RWPE2 (cell line): ENCODE results near the gene S1PR4.
"Not testable (repeated sequence)": the region's sequence is repeated elsewhere in the genome, so short reads cannot be mapped to it uniquely, and the experiment has no call there.

Experiments
- ATAC-seq: fragments of 200-7000 bp; cut with Tn5 transposase; 3 replicates; pipeline ENCODE4 v1.9.1; 2021; ENCODE audit warnings: low read depth
- DNase-seq: peaks from one replicate; pipeline ENCODE4 v3.0.0-alpha.2; 2020; ENCODE audit warnings: low spot score
- H3K27ac ChIP-seq: fragments of 450-650 bp; 2 replicates; pipeline ENCODE4 v1.5.1; 2017; ENCODE audit warnings: mild to moderate bottlenecking; ENCODE audit not compliant: poor library complexity, severe bottlenecking
- H3K27me3 ChIP-seq: fragments of 250-450 bp; sonication (Bioruptor Pico); 2 replicates; pipeline ENCODE4 v1.5.1; 2021; ENCODE audit warnings: mild to moderate bottlenecking, moderate library complexity; ENCODE audit not compliant: insufficient read depth, poor library complexity, severe bottlenecking
- H3K36me3 ChIP-seq: fragments of 250-450 bp; sonication (Bioruptor Pico); 2 replicates; pipeline ENCODE4 v1.5.1; 2020; ENCODE audit warnings: low read depth, mild to moderate bottlenecking, moderate library complexity
- H3K4me1 ChIP-seq: fragments of 250-450 bp; sonication (Bioruptor Pico); 2 replicates; pipeline ENCODE4 v1.5.1; 2021; ENCODE audit warnings: mild to moderate bottlenecking, moderate library complexity; ENCODE audit not compliant: insufficient read depth, poor library complexity, severe bottlenecking
- H3K4me3 ChIP-seq: fragments of 250-450 bp; sonication (Bioruptor Pico); 2 replicates; pipeline ENCODE4 v1.5.1; 2021; ENCODE audit warnings: mild to moderate bottlenecking, moderate library complexity; ENCODE audit not compliant: severe bottlenecking
- H3K9me3 ChIP-seq: fragments of 250-450 bp; sonication (Bioruptor Pico); 2 replicates; pipeline ENCODE4 v1.5.1; 2021; ENCODE audit warnings: mild to moderate bottlenecking, moderate library complexity; ENCODE audit not compliant: severe bottlenecking
- TF ChIP-seq, protein P1 (sequence below): fragments of 450-650 bp; IDR thresholded peaks from one replicate; pipeline ENCODE4 v1.5.1; 2017; ENCODE audit warnings: mild to moderate bottlenecking, moderate library complexity; ENCODE audit not compliant: poor library complexity, severe bottlenecking

Gene S1PR4

GRCh38 chr19:3151563-3152418 is 26.8 kb upstream of the S1PR4 start:
- Histone ChIP-seq H3K27ac (peak overlapping the region; percentile 35), H3K9me3 (no peaks in the 10 kb centered on the region), H3K4me3 (no peak overlapping the region), H3K27me3 (no peaks in the 10 kb centered on the region), H3K4me1 (peaks cover 9% of the 10 kb centered on the region), H3K36me3 (peaks cover 59% of the 10 kb centered on the region)
- peak; percentile 20; the same call in 1 of the 3 replicates for ATAC-seq
- TF ChIP-seq, protein P1, sequence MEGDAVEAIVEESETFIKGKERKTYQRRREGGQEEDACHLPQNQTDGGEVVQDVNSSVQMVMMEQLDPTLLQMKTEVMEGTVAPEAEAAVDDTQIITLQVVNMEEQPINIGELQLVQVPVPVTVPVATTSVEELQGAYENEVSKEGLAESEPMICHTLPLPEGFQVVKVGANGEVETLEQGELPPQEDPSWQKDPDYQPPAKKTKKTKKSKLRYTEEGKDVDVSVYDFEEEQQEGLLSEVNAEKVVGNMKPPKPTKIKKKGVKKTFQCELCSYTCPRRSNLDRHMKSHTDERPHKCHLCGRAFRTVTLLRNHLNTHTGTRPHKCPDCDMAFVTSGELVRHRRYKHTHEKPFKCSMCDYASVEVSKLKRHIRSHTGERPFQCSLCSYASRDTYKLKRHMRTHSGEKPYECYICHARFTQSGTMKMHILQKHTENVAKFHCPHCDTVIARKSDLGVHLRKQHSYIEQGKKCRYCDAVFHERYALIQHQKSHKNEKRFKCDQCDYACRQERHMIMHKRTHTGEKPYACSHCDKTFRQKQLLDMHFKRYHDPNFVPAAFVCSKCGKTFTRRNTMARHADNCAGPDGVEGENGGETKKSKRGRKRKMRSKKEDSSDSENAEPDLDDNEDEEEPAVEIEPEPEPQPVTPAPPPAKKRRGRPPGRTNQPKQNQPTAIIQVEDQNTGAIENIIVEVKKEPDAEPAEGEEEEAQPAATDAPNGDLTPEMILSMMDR, result no peak
- DNase-seq, result no peak

DNA sequence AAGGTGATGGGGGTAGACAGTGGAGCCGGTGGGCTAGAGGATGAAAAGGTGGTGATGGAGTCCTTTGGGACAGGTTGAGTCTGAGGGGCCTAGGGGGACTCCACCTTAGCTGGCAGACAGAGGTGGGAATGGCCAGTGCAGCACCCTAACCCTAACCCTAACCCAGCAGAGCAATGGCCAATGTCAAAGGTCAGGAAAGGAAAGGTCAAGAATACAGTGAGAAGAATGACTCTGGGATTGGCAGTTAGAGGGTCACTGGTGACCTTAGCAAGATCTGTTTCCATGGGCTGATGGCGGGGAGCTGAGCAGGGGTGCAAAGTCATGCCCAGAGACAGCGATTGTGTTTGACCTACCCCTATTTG is 26.2 kb upstream of the S1PR4 start:
- H3K4me3 ChIP-seq, result no peak overlapping the region
- DNase-seq (no peak), ATAC-seq (no peak)
- peaks cover 9% of the 10 kb centered on the region for H3K4me1 ChIP-seq
- H3K36me3 ChIP-seq, result peaks cover 61% of the 10 kb centered on the region
- peak overlapping the region; percentile 35 for H3K27ac ChIP-seq
- TF ChIP-seq, protein P1, result no peak
- no peaks in the 10 kb centered on the region for H3K9me3 ChIP-seq
- H3K27me3 ChIP-seq, result no peaks in the 10 kb centered on the region

GRCh38 chr19:3153286-3154230 is 25.0 kb upstream of the S1PR4 start:
- H3K27ac ChIP-seq, result peak overlapping the region; percentile 93
- H3K4me3 ChIP-seq, result no peak overlapping the region
- no peaks in the 10 kb centered on the region for H3K9me3 ChIP-seq
- H3K4me1 ChIP-seq, result peaks cover 9% of the 10 kb centered on the region
- H3K27me3 ChIP-seq, result no peaks in the 10 kb centered on the region
- no peak for DNase-seq
- peaks cover 73% of the 10 kb centered on the region for H3K36me3 ChIP-seq
- TF ChIP-seq, protein P1, result no peak
- no peak for ATAC-seq

DNA sequence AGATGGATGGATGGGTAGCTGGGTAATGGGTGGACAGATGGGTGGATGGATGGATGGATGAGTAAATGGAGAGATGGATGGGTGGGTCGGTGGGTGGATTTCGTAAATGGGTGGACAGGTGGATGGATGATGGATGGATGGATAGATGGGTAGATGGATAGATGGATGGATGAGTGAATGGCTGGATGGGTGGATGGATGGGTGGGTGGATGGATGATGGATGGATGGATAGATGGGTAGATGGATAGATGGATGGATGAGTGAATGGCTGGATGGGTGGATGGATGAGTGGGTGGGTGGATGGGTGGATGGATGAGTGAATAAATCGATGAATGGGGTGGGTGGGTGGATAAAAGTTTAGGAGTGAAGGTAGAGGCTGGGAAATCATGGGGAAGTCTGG is 24.1 kb upstream of the S1PR4 start:
- not testable (repeated sequence) for ATAC-seq, H3K4me1 ChIP-seq, H3K9me3 ChIP-seq, DNase-seq, H3K4me3 ChIP-seq, H3K27me3 ChIP-seq
- peaks cover 71% of the 10 kb centered on the region for H3K36me3 ChIP-seq
- peak overlapping the region; percentile 93 for H3K27ac ChIP-seq

DNA sequence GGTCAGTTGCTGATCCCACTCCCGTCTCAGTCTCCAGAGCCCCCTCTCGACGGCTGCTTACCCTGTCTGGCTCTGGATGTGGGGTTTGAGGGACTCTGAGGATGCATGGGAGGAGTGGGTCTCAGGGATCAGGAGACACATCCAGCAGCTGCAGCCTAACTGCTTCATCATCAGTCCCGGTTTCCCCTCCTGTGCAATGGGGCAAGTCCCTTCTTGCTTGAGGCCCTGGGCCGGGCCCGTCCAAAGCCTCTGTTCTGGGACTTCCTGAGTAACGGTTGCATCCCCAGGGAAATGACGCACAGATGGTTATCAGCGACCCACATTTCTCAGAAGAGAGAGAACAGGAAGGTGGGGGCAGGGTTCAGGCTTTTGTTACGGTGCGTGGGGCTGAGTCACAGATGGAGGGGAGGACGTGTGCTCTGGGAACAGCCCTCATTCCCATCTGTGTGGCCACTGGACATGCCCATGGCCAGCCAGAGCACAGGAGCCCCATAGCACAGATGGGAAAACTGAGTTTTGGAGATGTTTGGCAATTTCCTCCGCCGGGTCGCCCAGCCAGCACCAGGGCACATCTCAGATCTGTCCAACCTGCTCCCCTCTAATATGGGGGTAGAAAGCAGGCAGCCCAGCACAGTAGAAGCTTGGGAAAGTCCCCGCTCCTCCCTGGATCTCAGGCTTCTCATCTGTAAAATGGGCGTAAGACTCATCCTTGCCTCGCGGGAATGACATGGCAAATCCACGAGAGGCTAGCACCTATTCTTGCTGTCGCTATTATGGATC is 23.4 kb upstream of the S1PR4 start:
- Histone ChIP-seq H3K4me1 (peaks cover 9% of the 10 kb centered on the region), H3K27ac (peak overlapping the region; percentile 93), H3K27me3 (no peaks in the 10 kb centered on the region), H3K9me3 (no peaks in the 10 kb centered on the region), H3K36me3 (peaks cover 71% of the 10 kb centered on the region), H3K4me3 (no peak overlapping the region)
- TF ChIP-seq, protein P1, result peak; percentile 5
- peak; percentile 97 for DNase-seq
- peak; percentile 95 for ATAC-seq
